D721Med (cell line): ENCODE data around the gene TRRAP.
A peak's percentile ranks its signal among the peaks of the same experiment; 100 is the strongest.
"Not testable (repeated sequence)": the region's sequence is repeated elsewhere in the genome, so short reads cannot be mapped to it uniquely, and the experiment has no call there.

Source experiments
- DNase-seq: peaks from one replicate; pipeline ENCODE4 v3.0.0; 2011; ENCODE audit warnings: low spot score; ENCODE audit not compliant: insufficient read length
- FAIRE-seq: peaks from 2 replicates; lab custom pipeline; 2011; peaks lifted over from hg19 to GRCh38; lab: Jason Lieb, UNC
- TF ChIP-seq, protein P1 (sequence below): IDR thresholded peaks from 2 replicates; pipeline ENCODE4 v1.5.1; 2012; ENCODE audit warnings: mild to moderate bottlenecking, control low read depth; ENCODE audit not compliant: insufficient read depth; ENCODE audit errors: missing control alignments

TRRAP gene

GRCh38 chr7:98837630-98837972, 40.7 kb upstream of the TRRAP start:
- TF ChIP-seq, protein P1, sequence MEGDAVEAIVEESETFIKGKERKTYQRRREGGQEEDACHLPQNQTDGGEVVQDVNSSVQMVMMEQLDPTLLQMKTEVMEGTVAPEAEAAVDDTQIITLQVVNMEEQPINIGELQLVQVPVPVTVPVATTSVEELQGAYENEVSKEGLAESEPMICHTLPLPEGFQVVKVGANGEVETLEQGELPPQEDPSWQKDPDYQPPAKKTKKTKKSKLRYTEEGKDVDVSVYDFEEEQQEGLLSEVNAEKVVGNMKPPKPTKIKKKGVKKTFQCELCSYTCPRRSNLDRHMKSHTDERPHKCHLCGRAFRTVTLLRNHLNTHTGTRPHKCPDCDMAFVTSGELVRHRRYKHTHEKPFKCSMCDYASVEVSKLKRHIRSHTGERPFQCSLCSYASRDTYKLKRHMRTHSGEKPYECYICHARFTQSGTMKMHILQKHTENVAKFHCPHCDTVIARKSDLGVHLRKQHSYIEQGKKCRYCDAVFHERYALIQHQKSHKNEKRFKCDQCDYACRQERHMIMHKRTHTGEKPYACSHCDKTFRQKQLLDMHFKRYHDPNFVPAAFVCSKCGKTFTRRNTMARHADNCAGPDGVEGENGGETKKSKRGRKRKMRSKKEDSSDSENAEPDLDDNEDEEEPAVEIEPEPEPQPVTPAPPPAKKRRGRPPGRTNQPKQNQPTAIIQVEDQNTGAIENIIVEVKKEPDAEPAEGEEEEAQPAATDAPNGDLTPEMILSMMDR, result no peak
- FAIRE-seq (no peak), DNase-seq (no peak)

GRCh38 chr7:98840096-98840495, 38.2 kb upstream of the TRRAP start:
- TF ChIP-seq, protein P1, result no peak
- no peak for DNase-seq
- FAIRE-seq, result no peak

- FAIRE-seq (no peak), DNase-seq (no peak)
- TF ChIP-seq, protein P1, result no peak
Measured at GRCh38 chr7:98840722-98841121, 37.6 kb upstream of the TRRAP start.

- peak; percentile 73 for DNase-seq
- FAIRE-seq, result no peak
- TF ChIP-seq, protein P1, result peak; percentile 89
Measured at GRCh38 chr7:98841179-98841997, 36.9 kb upstream of the TRRAP start.

DNA sequence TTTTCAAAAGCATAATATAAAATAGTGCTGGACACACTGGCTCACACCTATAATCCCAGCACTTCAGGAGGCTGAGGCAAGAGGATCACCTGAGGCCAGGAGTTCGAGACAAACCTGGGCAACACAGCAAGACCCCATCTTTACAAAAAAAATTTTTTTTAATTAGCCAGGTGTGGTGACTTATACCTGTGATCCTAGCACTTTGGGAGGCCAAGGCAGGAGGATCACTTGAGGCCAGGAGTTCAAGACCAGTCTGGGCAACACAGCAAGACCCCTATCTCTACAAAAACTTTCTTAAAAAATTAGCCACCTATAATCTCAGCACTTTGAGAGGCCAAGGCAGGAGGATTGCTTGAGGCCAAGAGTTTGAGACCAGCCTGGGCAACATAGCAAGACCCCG, 35.8 kb upstream of the TRRAP start:
- DNase-seq, FAIRE-seq: not testable (repeated sequence)

DNA sequence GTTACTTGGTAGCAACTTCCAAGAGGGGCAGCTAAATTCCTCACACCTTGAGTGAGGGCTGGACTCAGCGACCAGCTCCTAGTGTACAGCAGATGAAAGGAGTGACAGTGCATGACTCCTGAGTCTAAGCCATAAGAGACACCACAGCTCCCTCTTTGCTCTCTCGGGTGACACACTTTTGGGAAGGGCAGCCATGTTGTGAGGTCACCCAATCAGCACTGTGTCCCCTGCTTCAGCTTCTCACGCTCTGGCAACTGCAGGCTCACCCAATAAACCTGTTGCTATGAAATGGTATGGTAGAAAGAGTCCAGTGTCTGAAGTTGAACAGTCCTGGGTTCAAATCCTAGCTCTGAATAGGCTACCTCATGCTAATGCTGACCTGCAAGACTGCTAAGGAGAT, 29.4 kb upstream of the TRRAP start:
- DNase-seq, result no peak
- TF ChIP-seq, protein P1, result no peak
- FAIRE-seq, result no peak

GRCh38 chr7:98852826-98853225, 25.5 kb upstream of the TRRAP start:
- FAIRE-seq, result no peak
- TF ChIP-seq, protein P1, result no peak
- DNase-seq, result no peak
